HG02571 (cell line): Measurements from ENCODE around the gene BABAM2.
A peak's percentile ranks its signal among the peaks of the same experiment; 100 is the strongest.
"Not testable (repeated sequence)": the region's sequence is repeated elsewhere in the genome, so short reads cannot be mapped to it uniquely, and the experiment has no call there.

Source experiments
- ATAC-seq: cut with Tn5 transposase; IDR thresholded peaks from one replicate; pipeline ENCODE4 v1.9.1; 2021; ENCODE audit warnings: mild to moderate bottlenecking, moderate library complexity; ENCODE audit not compliant: unreplicated experiment

The BABAM2 gene

GRCh38 chr2:27890146-27890923 is at the start of gene BABAM2, which contains the start of gene RBKS:
Gene BABAM2, plus strand, starts transcription at chr2:27890729. Its CDS starts 3,828 bp downstream, at chr2:27894557.
Gene RBKS, minus strand, starts transcription at chr2:27890387. Its CDS starts 42 bp downstream, at chr2:27890345.
- peak; percentile 77 for ATAC-seq

GRCh38 chr2:27842894-27843293 is 47.6 kb upstream of the BABAM2 start:
- ATAC-seq = no peak

DNA sequence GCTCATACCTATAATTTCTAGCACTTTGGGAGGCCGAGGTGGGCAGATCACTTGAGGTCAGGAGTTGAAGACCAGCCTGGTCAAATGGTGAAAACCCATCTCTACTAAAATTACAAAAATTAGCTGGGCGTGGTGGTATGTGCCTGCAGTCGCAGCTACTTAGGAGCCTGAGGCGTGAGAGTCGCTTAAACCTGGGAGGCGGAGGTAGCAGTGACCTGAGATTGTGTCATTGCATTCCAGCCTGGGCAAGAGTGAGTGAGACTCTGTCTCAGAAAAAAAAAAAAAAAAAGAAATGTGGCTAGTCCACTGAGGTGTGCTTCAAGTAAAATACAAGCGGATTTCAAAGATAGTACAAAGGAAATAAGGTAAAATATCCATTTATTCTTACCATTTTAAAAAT is 46.5 kb upstream of the BABAM2 start:
- ATAC-seq = no peak

DNA sequence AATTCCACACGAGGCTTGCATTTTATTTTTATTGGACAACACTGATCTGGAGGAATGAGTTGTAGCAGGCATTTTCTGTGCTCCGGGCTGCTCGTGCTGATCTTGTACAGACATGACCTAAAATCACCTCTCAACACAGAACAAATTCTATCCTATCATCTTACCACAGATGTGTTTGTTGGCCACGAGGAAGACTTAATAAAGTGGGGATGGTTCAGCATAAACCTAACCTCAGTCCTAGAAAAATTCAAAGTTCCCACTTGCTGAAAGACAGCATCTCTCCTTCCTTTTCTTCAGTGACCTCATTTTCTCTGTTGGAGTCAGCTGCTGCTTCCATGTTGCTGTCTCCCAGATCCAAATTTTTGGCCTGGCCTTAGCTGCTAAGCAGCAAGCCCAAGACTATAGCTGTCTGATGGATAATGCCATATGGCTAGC is 45.7 kb upstream of the BABAM2 start:
- ATAC-seq = no peak

- no peak for ATAC-seq
Observed at GRCh38 chr2:27847333-27847732, 43.2 kb upstream of the BABAM2 start.

DNA sequence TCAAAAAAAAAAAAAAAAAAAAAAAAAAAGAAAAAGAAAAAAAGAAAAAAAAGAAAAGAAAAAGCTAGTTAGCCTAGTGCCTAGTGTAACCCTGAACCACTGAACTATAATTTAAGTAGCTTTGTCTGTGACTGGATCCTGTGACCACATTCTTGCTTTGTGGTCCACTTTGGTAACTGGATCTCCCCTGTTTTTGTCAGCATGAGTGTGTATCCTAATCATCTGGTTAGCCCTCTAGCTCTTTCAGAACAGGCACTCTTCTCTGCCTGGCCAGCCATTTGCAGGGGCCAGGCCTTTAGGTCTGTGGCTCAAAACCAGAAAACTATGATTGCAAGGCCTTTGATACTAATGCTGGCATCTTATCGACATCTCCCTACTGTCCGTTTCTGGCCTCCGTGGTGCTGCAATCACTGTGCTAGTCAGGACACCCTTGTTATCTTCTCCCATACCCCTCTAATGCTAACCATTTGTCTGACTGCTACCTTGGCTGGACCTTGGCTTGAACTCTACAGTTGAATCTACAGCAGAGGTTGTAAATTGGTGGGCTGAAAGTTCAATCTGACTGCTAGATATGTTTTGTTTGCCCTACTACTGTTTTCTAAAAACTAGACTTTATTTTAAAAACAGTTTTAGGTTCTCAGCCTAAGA is 40.8 kb upstream of the BABAM2 start:
- ATAC-seq = no peak

- ATAC-seq = no peak
Observed at GRCh38 chr2:27852691-27853090, 37.8 kb upstream of the BABAM2 start.

DNA sequence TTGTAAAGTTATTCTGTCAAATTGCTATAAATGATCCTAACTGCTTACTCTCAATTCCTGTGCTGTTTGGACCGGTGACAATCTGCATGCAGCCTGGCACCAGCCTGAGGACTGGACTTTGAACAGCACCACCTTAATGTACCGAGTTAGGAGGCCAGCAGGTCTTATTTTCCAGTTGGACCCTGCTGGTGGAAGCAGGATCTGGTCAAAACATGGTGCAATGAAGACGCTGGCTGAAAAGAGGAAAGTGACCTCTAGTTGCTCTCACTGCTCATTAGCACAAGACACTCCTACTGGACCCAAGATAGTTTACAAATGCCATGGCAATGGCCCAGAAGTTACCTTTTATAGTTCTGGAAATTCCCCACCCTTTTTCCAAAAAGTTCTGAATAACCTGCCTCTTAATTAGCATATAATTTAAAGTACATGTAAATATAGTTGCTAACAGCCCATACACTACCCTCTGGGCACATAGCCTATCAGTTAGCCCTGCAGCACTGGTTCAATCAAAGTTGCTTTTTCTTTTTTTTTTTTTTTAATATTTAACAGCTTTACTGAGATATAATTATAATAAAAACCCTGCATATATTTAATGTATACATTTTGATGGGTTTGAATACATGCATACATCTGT is 36.2 kb upstream of the BABAM2 start:
- ATAC-seq = no peak

- ATAC-seq = no peak
Observed at GRCh38 chr2:27855476-27855875, 35.1 kb upstream of the BABAM2 start.

GRCh38 chr2:27856386-27856785 is 34.1 kb upstream of the BABAM2 start:
- no peak for ATAC-seq

- ATAC-seq = no peak
Observed at GRCh38 chr2:27856956-27857355, 33.6 kb upstream of the BABAM2 start.

DNA sequence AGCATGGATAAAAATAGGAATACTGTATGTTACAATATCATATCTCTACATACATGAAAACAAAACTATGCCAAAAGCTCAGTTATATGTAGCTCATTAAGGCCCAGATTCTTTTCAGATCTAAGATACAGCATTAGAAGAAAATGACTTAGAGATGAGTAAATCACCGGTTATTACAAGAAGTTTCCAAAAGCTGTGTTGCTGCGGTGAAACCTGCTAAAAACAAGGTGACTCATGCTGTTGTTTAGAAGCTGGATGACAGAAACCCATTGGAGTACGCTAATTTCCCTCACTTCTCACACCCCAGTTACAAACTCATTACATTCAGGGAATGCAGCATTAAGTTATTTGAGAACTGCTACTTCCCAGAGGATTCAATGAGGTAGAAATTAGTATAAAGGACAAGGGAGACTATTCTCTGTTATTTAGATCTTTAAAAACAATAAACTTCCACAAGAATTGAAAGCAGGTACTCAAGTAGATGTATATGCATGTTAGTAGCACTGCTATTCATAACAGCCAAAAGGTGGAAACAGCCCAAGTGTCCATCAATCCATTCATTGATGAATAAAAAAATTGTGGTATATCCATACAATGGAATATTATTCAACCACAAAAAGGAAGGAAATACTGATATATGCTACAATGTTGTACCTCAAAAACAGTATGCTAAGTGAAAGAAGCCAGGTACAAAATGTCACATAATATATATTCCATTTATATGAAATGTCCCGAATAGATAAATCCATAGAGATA is 32.9 kb upstream of the BABAM2 start:
- ATAC-seq = no peak

GRCh38 chr2:27860111-27860510 is 30.4 kb upstream of the BABAM2 start:
- ATAC-seq = no peak

- no peak for ATAC-seq
Observed at GRCh38 chr2:27863146-27863545, 27.4 kb upstream of the BABAM2 start.

- ATAC-seq = not testable (repeated sequence)
Observed at GRCh38 chr2:27863955-27864354, 26.6 kb upstream of the BABAM2 start.

DNA sequence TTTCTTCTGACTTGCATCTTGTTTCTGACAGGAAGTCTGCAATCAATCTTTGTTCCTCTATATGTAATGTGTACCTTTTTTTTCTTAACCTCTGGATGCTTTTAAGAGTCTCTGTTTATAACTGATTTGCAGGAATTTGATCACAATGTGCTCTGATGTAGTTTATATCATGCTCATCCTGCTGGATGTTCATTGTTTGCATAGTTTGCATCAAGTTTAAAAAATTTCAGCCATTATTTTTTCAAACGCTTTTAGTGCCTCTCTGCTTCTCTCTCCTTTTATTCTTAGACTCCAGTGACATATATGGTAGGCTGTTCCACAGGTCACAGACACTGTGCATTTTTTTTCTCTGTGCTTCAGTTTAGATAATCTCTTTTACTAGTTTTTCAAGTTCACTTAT is 24.3 kb upstream of the BABAM2 start:
- no peak for ATAC-seq

GRCh38 chr2:27869763-27870162 is 20.8 kb upstream of the BABAM2 start:
- no peak for ATAC-seq

DNA sequence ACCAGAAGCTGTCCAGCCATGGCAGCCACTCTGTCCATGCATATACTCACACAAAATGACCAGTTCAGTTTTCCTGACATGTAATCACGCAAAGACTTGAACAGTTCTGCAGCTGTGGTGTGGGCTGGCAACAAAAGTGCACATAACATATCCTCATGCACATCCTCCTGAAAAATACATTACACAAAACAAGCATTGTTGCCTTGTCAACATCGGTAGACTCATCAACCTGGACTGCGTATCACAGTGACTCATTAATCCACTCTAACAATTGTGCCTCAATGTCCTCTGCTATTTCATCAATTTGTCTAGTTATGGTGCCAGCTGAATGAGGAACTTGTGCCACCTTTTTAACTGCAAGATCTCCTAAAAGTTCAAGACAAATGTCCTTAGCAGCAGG is 19.8 kb upstream of the BABAM2 start:
- no peak for ATAC-seq

DNA sequence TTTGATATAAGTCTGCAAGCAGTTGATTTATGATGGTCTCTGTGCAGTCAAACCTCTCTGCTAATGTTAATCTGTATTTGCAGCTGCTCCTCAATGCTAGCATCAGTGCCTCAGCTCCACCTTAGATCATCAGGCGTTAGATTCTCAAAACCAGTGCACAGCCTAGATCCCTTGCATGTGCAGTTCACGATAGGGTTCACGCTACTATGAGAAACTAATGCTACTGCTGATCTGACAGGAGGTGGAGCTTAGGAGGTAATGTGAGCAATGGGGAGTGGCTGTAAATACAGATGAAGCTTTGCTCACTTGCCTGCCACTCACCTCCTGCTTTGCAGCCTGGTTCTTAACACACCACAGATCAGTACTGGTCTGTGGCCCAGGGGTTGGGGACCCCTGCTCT is 18.7 kb upstream of the BABAM2 start:
- ATAC-seq = no peak

DNA sequence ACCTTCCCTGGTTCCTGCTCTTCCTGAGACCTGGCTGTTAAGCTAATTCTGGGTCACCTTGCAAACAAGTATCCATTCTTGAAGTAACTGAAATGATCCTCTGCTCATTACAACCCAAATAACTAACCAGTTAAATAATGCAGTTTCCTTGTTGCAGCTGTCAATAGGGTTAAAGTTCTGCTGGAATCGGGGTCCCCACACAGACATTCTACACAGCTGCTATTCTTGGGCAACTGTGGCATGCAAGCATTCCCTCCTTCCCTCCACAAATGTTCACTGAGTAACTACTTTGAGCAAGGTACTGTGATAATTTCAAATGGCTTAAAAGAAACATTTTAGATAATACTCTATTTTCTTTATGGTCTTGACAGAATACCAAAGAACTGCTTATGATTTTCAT is 17.4 kb upstream of the BABAM2 start:
- ATAC-seq = no peak
